Fibroblast of lung (primary cell): ENCODE results near the gene DLG2. TPM values are rescaled to one million over a fixed set of nuclear protein-coding genes. Genes with fewer than 3 reads are reported as not detected.
"Not testable (repeated sequence)": the region's sequence is repeated elsewhere in the genome, so short reads cannot be mapped to it uniquely, and the experiment has no call there.

Experiments used
- DNase-seq, 2 donors: peaks; one replicate each; pipeline versions ENCODE4 v3.0.0 to v3.0.0-alpha.2; 2010; ENCODE audit warnings: low read depth in 2 of 2
- H2AFZ ChIP-seq: 2 replicates; pipeline ENCODE4 v1.5.1; 2012; ENCODE audit warnings: low read length, control low read depth, inconsistent platforms
- H3K27ac ChIP-seq: 2 replicates; pipeline ENCODE4 v1.5.1; 2011; ENCODE audit warnings: low read length, control low read depth; ENCODE audit not compliant: insufficient read depth
- H3K27me3 ChIP-seq: 2 replicates; pipeline ENCODE4 v1.5.1; 2011; ENCODE audit warnings: mild to moderate bottlenecking, low read length; ENCODE audit not compliant: control insufficient read depth, insufficient read depth
- H3K36me3 ChIP-seq: 2 replicates; pipeline ENCODE4 v1.5.1; 2011; ENCODE audit warnings: low read length; ENCODE audit not compliant: control insufficient read depth, insufficient read depth
- H3K4me1 ChIP-seq: 2 replicates; pipeline ENCODE4 v1.5.1; 2011; ENCODE audit warnings: low read length; ENCODE audit not compliant: control insufficient read depth, insufficient read depth; ENCODE audit errors: extremely low read depth
- H3K4me2 ChIP-seq: 2 replicates; pipeline ENCODE4 v1.5.1; 2011; ENCODE audit warnings: low read length, control low read depth; ENCODE audit not compliant: insufficient read depth; ENCODE audit errors: extremely low read depth
- H3K4me3 ChIP-seq, 4 experiments: fragments of 200-600 bp in 1 of 4; sonication (generic) in 1 of 4; replicated peaks in 1 of 4; 2 replicates each; pipeline ENCODE4 v1.5.1; 2011 to 2016; ENCODE audit warnings: low read length in 4 of 4, low read depth in 3 of 4, mild to moderate bottlenecking in 3 of 4, control low read depth in 2 of 4, inconsistent platforms in 1 of 4, mixed read lengths in 1 of 4; ENCODE audit not compliant: insufficient read depth in 1 of 4; ENCODE audit errors: control extremely low read depth in 1 of 4
- H3K79me2 ChIP-seq: 2 replicates; pipeline ENCODE4 v1.5.1; 2012; ENCODE audit warnings: mild to moderate bottlenecking, low read length, inconsistent platforms; ENCODE audit not compliant: control insufficient read depth, insufficient read depth
- H3K9ac ChIP-seq: 2 replicates; pipeline ENCODE4 v1.5.1; 2011; ENCODE audit warnings: mild to moderate bottlenecking, low read length, control low read depth; ENCODE audit not compliant: insufficient read depth
- H3K9me3 ChIP-seq: 2 replicates; pipeline ENCODE4 v1.5.1; 2012; ENCODE audit warnings: low read depth, low read length; ENCODE audit not compliant: control insufficient read depth, insufficient read depth
- H4K20me1 ChIP-seq: 2 replicates; pipeline ENCODE4 v1.5.1; 2011; ENCODE audit warnings: low read length; ENCODE audit not compliant: control insufficient read depth, insufficient read depth; ENCODE audit errors: extremely low read depth
- EZH2 ChIP-seq: IDR thresholded peaks from 2 replicates; pipeline ENCODE4 v1.5.1; 2012; ENCODE audit warnings: low read length, control low read depth, mild to moderate bottlenecking; ENCODE audit errors: missing control alignments
- polyA plus RNA-seq, 2 donors: library from polyadenylated mRNA; depleted of rRNA in 1 of 2; stranded (reverse) in 1 of 2; unstranded in 1 of 2; fragments of >200 nt; gene quantifications; 2 replicates each; pipeline ENCODE4 v1.2.1, GENCODE V29; 2011 to 2012; ENCODE audit warnings: missing spikeins in 1 of 2
- total RNA-seq: library from RNA; depleted of rRNA; stranded (reverse); fragments of >200 nt; gene quantifications from 2 replicates; pipeline ENCODE4 v1.2.1, GENCODE V29; 2014
- TF ChIP-seq, protein P1 (sequence below), 2 donors: IDR thresholded peaks in 1 of 2; conservative IDR thresholded peaks in 1 of 2; 1 replicate in 1 of 2; 2 replicates in 1 of 2; pipeline ENCODE4 v1.5.1; 2011 to 2012; ENCODE audit warnings: low read length in 2 of 2, control low read depth in 1 of 2, inconsistent platforms in 1 of 2, low read depth in 1 of 2, mild to moderate bottlenecking in 1 of 2

The DLG2 gene
- total and polyA plus RNA-seq, 2 donors (not counting 1 experiment from before 2014, with no cell fraction given): 0.77 to 2.3 TPM

- Histone ChIP-seq H3K4me2 (no peak overlapping the region), H3K9me3 (no peaks in the 10 kb centered on the region), H3K27me3 (no peaks in the 10 kb centered on the region), H3K79me2 (no peaks in the 10 kb centered on the region), H3K27ac (no peak overlapping the region), H4K20me1 (no peaks in the 10 kb centered on the region), H3K4me1 (no peaks in the 10 kb centered on the region), H3K36me3 (no peaks in the 10 kb centered on the region), H3K4me3 (no peak overlapping the region), H3K9ac (no peak overlapping the region), H2AFZ (no peak overlapping the region)
- TF ChIP-seq, protein P1, sequence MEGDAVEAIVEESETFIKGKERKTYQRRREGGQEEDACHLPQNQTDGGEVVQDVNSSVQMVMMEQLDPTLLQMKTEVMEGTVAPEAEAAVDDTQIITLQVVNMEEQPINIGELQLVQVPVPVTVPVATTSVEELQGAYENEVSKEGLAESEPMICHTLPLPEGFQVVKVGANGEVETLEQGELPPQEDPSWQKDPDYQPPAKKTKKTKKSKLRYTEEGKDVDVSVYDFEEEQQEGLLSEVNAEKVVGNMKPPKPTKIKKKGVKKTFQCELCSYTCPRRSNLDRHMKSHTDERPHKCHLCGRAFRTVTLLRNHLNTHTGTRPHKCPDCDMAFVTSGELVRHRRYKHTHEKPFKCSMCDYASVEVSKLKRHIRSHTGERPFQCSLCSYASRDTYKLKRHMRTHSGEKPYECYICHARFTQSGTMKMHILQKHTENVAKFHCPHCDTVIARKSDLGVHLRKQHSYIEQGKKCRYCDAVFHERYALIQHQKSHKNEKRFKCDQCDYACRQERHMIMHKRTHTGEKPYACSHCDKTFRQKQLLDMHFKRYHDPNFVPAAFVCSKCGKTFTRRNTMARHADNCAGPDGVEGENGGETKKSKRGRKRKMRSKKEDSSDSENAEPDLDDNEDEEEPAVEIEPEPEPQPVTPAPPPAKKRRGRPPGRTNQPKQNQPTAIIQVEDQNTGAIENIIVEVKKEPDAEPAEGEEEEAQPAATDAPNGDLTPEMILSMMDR (conservative IDR thresholded peaks at IDR 0.05 in 1 of 2, IDR thresholded peaks at IDR 0.05 in 1 of 2; ENCODE audit: low read depth in 1 of 2, low read length in 2 of 2): no peak
- no peak for TF ChIP-seq EZH2
- no peak for DNase-seq
Measured at GRCh38 chr11:84790849-84791427, 836.2 kb downstream of the DLG2 start.

DNA sequence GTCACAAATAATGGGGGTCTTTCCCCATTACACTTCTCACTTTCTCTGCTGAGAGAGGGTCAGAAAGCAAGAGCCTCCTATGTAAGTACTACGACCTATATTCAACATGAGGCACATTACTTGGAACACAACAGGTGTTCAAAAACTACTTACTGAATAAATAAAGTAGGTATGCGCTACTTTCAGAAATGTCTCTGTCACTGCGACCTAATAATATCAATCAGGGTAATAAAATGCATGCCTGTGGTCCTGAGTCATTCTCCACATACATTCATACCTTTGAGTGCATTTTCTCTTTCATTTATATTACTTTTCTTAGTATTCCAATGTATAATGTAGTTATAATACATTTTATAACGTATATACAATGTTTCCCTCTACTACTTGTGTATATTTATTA, 838.9 kb downstream of the DLG2 start:
- H3K9ac ChIP-seq: no peak overlapping the region
- TF ChIP-seq, protein P1 (conservative IDR thresholded peaks at IDR 0.05 in 1 of 2, IDR thresholded peaks at IDR 0.05 in 1 of 2; ENCODE audit: low read depth in 1 of 2, low read length in 2 of 2): no peak
- no peak for TF ChIP-seq EZH2
- no peaks in the 10 kb centered on the region for H4K20me1 ChIP-seq
- no peak overlapping the region for H3K4me2 ChIP-seq
- H3K36me3 ChIP-seq: no peaks in the 10 kb centered on the region
- no peak overlapping the region for H3K27ac ChIP-seq
- no peak overlapping the region for H2AFZ ChIP-seq
- no peak overlapping the region for H3K4me3 ChIP-seq
- peak in 1 of 2 donors; percentile 16 for DNase-seq
- H3K4me1 ChIP-seq: no peaks in the 10 kb centered on the region
- no peaks in the 10 kb centered on the region for H3K9me3 ChIP-seq
- H3K79me2 ChIP-seq: no peaks in the 10 kb centered on the region
- H3K27me3 ChIP-seq: no peaks in the 10 kb centered on the region

- H2AFZ ChIP-seq, H3K4me3 ChIP-seq, H4K20me1 ChIP-seq, H3K79me2 ChIP-seq, H3K9ac ChIP-seq, H3K27me3 ChIP-seq, H3K36me3 ChIP-seq, DNase-seq, H3K4me2 ChIP-seq, H3K4me1 ChIP-seq, H3K9me3 ChIP-seq, H3K27ac ChIP-seq: not testable (repeated sequence)
Measured at GRCh38 chr11:84784158-84784557, 843.0 kb downstream of the DLG2 start.
